ENCODE measurements around the gene LATS1.

The LATS1 gene

GRCh38 chr6:149725785-149726184, 7.9 kb upstream of the LATS1 start:
- no peak for DNase-seq (ENCODE audit: low read depth)
- TF ChIP-seq, protein P1, sequence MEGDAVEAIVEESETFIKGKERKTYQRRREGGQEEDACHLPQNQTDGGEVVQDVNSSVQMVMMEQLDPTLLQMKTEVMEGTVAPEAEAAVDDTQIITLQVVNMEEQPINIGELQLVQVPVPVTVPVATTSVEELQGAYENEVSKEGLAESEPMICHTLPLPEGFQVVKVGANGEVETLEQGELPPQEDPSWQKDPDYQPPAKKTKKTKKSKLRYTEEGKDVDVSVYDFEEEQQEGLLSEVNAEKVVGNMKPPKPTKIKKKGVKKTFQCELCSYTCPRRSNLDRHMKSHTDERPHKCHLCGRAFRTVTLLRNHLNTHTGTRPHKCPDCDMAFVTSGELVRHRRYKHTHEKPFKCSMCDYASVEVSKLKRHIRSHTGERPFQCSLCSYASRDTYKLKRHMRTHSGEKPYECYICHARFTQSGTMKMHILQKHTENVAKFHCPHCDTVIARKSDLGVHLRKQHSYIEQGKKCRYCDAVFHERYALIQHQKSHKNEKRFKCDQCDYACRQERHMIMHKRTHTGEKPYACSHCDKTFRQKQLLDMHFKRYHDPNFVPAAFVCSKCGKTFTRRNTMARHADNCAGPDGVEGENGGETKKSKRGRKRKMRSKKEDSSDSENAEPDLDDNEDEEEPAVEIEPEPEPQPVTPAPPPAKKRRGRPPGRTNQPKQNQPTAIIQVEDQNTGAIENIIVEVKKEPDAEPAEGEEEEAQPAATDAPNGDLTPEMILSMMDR (conservative IDR thresholded peaks at IDR 0.05; ENCODE audit: low read length), result no peak
- H3K4me3 ChIP-seq (ENCODE audit: low read length), result no peak overlapping the region

DNA sequence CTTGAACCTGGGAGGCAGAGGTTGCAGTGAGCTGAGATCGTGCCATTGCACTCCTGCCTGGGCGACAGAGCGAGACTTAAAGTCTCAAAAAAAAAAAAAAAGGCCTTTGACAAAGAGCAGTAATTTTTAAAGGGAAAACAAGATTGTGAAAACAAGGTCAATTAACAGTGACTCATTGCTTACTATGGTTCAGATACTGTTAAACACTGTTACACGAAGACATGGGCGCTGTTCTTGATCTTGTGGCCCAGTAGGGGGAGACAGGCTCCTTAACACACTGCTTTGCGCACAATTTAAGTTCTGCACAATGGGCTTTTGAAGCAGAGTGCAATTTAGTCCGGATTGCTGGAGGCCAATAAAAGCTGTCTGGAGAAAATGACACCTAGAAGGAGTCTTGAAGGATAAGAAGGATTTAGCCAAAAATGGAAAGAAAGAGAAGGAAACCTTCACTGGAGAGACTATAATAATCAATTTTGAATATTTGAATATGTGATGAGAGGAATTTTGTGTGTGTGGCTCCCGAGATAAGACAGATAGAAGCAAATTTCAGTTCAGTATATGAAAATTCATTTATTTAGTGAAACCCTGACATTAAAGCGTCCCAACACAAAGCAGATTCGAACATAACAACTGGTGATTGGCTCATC, 6.0 kb upstream of the LATS1 start:
- H3K4me3 ChIP-seq (ENCODE audit: low read length), result no peak overlapping the region
- DNase-seq (ENCODE audit: low read depth), result peak; percentile 87
- TF ChIP-seq, protein P1 (conservative IDR thresholded peaks at IDR 0.05; ENCODE audit: low read length), result peak; percentile 93

- TF ChIP-seq, protein P1 (conservative IDR thresholded peaks at IDR 0.05; ENCODE audit: low read length), result no peak
- no peak overlapping the region for H3K4me3 ChIP-seq (ENCODE audit: low read length)
- no peak for DNase-seq (ENCODE audit: low read depth)
Measured at GRCh38 chr6:149723262-149723661, 5.4 kb upstream of the LATS1 start.

DNA sequence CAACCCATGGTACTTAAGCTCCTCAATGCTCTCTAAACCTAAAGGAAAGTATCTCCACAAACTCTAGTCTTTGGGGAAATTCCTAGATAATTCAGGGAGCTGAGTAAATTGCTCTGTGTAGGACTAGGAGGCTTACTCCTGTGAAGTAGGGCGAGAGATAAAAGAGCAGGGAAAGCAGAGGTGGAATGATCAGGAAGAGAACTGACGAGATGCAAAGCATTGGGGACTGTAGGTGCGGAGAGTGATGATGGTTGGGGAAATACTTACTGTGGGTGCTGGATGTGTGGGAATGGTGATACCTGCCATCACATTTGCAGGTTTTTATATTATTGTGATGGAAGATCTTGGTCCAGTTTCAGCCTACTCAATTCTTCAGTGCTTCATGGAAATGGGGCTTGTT, 1.6 kb upstream of the LATS1 start:
- TF ChIP-seq, protein P1 (conservative IDR thresholded peaks at IDR 0.05; ENCODE audit: low read length), result no peak

DNA sequence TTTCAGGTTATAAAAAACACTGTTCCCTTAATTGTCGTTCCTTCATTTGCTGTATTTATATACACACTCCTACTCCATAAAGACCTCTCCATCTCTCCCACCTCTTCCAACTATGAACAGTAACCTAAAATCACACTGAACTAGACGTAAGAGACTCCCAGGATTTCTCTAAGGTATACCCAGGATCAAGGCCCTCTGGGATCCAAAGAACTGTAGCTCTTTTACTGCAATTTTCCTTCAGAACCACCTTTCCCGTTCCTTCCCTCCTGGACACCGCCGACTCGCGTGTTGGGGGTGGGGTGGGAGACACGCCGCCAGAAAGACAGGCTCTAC, 680 bp downstream of the LATS1 start:
- peak overlapping the region; percentile 91 for H3K4me3 ChIP-seq (ENCODE audit: low read length)
- DNase-seq (ENCODE audit: low read depth), result no peak
- TF ChIP-seq, protein P1 (conservative IDR thresholded peaks at IDR 0.05; ENCODE audit: low read length), result no peak

More for the DNA sequence above, 1.6 kb upstream of the LATS1 start:
- no peak overlapping the region for H3K4me3 ChIP-seq (ENCODE audit: low read length)
- no peak for DNase-seq (ENCODE audit: low read depth)

GRCh38 chr6:149716181-149716963, 1.5 kb downstream of the LATS1 start:
- peak overlapping the region; percentile 91 for H3K4me3 ChIP-seq (ENCODE audit: low read length)
- TF ChIP-seq, protein P1 (conservative IDR thresholded peaks at IDR 0.05; ENCODE audit: low read length), result no peak
- no peak for DNase-seq (ENCODE audit: low read depth)

DNA sequence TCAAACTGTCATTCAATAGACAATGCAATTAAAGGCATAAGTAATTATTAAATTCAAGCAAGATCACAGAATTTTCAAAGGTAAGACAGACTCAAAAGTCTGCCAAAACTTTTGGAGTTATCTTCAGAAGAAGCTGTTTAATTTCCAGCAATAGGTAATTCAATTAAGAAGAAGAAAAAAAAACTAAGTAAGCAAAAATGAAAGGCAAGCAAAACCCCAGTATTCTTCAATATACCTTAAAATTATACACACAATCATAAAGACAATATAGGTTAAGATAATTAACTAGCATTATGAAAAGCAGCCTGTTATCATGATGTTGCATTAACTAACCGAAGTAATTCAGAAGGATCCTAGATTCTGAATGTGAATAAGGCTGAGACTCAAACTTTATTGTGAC, 3.5 kb downstream of the LATS1 start:
- DNase-seq (ENCODE audit: low read depth), result no peak
- no peak overlapping the region for H3K4me3 ChIP-seq (ENCODE audit: low read length)
- TF ChIP-seq, protein P1 (conservative IDR thresholded peaks at IDR 0.05; ENCODE audit: low read length), result no peak

All from AG10803 (cell line).